Epithelial cell of prostate (primary cell): ENCODE results near the gene SLC13A2.
A peak's percentile ranks its signal among the peaks of the same experiment; 100 is the strongest.
"Not testable (repeated sequence)": the region's sequence is repeated elsewhere in the genome, so short reads cannot be mapped to it uniquely, and the experiment has no call there.

ENCODE experiments used
- DNase-seq: peaks from one replicate; pipeline ENCODE4 v3.0.0-alpha.2; 2011; ENCODE audit warnings: low read depth, low spot score
- H3K27ac ChIP-seq: fragments of 450-650 bp; 2 replicates; pipeline ENCODE4 v1.5.1; 2017; ENCODE audit warnings: mild to moderate bottlenecking

Gene SLC13A2

GRCh38 chr17:28507567-28508203 is 34.2 kb downstream of the SLC13A2 start:
- peak overlapping the region; percentile 43 for H3K27ac ChIP-seq
- DNase-seq, result no peak

- no peak for DNase-seq
- H3K27ac ChIP-seq, result peak overlapping the region; percentile 43
Measured at GRCh38 chr17:28508211-28508724, 34.8 kb downstream of the SLC13A2 start.

GRCh38 chr17:28509789-28510188 is 36.3 kb downstream of the SLC13A2 start:
- no peak overlapping the region for H3K27ac ChIP-seq
- DNase-seq, result no peak

- no peak overlapping the region for H3K27ac ChIP-seq
- DNase-seq, result no peak
Measured at GRCh38 chr17:28511858-28512461, 38.5 kb downstream of the SLC13A2 start.

- no peak overlapping the region for H3K27ac ChIP-seq
- no peak for DNase-seq
Measured at GRCh38 chr17:28513476-28513875, 40.0 kb downstream of the SLC13A2 start.

GRCh38 chr17:28514561-28515002 is 41.1 kb downstream of the SLC13A2 start:
- no peak for DNase-seq
- no peak overlapping the region for H3K27ac ChIP-seq

- no peak overlapping the region for H3K27ac ChIP-seq
- DNase-seq, result no peak
Measured at GRCh38 chr17:28515518-28515917, 42.1 kb downstream of the SLC13A2 start.

- DNase-seq, result no peak
Measured at GRCh38 chr17:28518132-28518531, 44.7 kb downstream of the SLC13A2 start.

GRCh38 chr17:28518578-28518977 is 45.1 kb downstream of the SLC13A2 start:
- DNase-seq, result no peak
- H3K27ac ChIP-seq, result no peak overlapping the region

More at GRCh38 chr17:28518132-28518531, 44.7 kb downstream of the SLC13A2 start:
- H3K27ac ChIP-seq, result no peak overlapping the region

- no peak for DNase-seq
- H3K27ac ChIP-seq, result no peak overlapping the region
Measured at GRCh38 chr17:28519236-28519635, 45.8 kb downstream of the SLC13A2 start.

GRCh38 chr17:28520687-28521086 is 47.2 kb downstream of the SLC13A2 start:
- DNase-seq, result no peak
- H3K27ac ChIP-seq, result no peak overlapping the region

- H3K27ac ChIP-seq, result no peak overlapping the region
- no peak for DNase-seq
Measured at GRCh38 chr17:28521311-28522085, 48.1 kb downstream of the SLC13A2 start.

- not testable (repeated sequence) for DNase-seq
Measured at GRCh38 chr17:28522281-28522680, 48.8 kb downstream of the SLC13A2 start.

GRCh38 chr17:28523186-28523585 is 49.7 kb downstream of the SLC13A2 start:
- DNase-seq, result no peak
- no peak overlapping the region for H3K27ac ChIP-seq

More at GRCh38 chr17:28522281-28522680, 48.8 kb downstream of the SLC13A2 start:
- H3K27ac ChIP-seq, result not testable (repeated sequence)

- H3K27ac ChIP-seq, result no peak overlapping the region
- no peak for DNase-seq
Measured at GRCh38 chr17:28523876-28524275, 50.4 kb downstream of the SLC13A2 start.

- no peak for DNase-seq
- H3K27ac ChIP-seq, result peak overlapping the region; percentile 10
Measured at GRCh38 chr17:28524476-28525424, 51.3 kb downstream of the SLC13A2 start.

GRCh38 chr17:28526381-28526780 is 52.9 kb downstream of the SLC13A2 start:
- H3K27ac ChIP-seq, result no peak overlapping the region
- no peak for DNase-seq

- DNase-seq, result no peak
- peak overlapping the region; percentile 52 for H3K27ac ChIP-seq
Measured at GRCh38 chr17:28527181-28527681, 53.8 kb downstream of the SLC13A2 start.

GRCh38 chr17:28527859-28528258 is 54.4 kb downstream of the SLC13A2 start:
- H3K27ac ChIP-seq, result peak overlapping the region; percentile 52
- no peak for DNase-seq
